ENCODE results near the gene BORCS5.

BORCS5 gene

GRCh38 chr12:12436831-12437345 lies 80.0 kb downstream of the BORCS5 start:
- DNase-seq = no peak

DNA sequence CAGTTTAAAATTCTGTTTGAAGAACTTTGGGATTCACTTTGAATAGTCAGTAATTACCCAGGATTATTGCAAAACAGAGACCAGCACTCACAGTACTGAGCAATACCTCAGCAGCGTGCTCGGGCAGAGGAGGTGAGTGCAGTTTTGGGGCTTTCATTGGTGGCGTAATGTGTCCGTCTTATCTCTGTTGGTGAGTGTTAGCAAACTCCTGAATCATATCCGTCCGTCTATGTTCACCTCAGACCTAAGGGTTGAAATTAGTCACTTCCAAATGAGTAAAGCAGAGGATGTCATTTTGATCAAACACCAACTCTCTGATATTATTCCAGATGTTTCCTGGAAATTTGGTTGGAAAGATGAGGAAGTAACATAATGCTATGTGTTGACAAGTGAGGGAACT lies 82.8 kb downstream of the BORCS5 start:
- DNase-seq = no peak

- DNase-seq = no peak
Observed at GRCh38 chr12:12440784-12441428, 84.0 kb downstream of the BORCS5 start.

DNA sequence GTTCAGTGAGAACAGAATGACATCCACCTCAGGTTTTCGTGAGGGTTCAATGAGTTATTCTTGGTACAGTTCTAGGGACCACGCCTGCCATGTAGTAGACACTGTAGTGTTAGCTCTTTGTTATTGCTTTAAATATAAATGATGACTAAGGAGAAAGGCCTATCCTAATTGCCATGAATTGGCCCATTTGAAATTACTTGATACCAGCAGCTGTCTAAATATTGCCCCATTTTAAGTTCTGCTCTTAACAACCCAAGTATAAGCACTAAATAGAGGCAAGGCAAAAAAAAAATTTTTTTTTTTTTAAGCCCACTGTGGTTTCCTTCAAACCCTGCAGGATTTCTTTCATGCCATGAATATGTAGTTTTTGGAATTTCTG lies 84.5 kb downstream of the BORCS5 start:
- no peak for DNase-seq

DNA sequence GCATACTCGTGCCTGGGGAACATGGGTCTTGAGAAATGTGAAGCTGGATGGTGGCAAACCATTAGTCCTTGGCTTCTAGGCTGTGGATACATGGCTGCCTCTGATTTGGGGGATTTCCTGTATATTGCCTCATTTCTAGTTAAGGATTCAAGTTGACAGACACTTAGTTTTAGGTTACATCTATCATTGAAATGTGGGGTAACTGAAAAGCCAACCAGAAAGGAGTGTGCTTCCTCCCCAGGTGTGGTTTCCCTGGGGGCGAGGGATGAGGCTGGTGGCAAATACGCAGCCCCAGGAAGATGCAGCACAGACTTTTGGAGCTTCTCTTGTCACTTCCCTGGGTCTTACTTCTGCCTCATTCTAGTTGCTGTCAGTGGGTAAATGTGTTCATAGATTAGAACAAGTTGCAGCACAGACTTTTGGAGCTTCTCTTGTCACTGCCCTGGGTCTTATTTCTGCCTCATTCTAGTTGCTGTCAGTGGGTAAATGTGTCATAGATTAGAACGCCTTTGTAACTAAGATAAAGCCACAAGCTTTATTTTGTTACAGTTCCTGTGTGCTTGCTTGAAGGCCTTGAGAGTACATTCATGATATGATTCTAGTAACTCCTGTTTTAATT lies 85.1 kb downstream of the BORCS5 start:
- peak; percentile 22 for DNase-seq

- DNase-seq = no peak
Observed at GRCh38 chr12:12442548-12443071, 85.7 kb downstream of the BORCS5 start.

DNA sequence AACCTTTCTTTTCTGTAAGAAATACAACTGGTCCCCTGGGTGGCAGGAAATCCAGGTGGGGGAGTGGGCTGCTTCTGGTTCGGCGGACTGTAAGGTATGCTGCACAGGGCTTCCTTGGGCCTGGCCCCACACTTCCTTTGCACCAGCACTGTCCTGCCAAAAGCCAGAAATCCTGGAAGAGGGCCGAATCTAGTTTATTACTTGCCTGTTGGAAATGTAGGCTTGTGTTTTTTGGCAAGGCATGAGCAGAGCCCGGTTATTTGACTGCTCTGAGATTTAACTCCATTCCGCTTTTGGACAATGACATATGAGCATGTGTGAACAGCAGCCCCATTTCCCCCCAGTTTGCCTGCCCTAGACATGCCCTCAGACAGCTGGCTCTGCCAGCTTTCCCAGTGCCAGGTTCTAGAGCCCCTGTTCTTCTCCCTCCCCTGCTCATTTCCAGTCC lies 86.6 kb downstream of the BORCS5 start:
- DNase-seq = no peak

DNA sequence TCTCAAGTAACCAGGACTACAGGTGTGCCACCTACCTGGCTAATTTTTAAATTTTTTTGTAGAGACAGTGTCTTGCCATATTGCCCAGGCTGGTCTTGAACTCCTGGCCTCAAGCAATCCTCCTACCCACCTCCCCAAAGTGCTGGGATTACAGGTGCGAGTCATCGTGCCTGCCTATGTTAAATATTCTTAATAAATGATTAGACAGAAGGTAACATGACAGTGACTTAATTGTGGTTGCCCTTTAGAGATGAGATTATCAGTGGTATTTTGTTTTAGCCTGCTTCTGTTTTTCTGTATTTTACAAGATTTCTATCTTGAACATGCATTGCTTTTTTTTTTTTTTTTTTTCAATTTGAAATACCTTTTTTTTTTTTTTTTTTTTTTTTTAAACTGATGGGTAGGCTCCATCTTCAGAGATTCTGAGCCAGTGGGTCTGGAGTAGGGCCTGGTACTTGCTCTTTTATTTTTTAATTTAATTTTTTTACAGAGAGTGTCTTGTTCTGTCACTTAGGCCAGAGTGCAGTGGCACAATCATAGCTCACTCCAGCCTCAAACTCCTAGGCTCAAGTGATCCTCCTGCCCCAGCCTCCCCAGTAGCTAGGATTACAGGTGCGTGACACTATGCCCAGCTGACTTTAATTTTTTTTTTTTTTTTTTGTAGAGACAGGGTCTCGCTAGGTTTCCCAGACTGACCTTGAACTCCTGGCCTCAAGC lies 88.4 kb downstream of the BORCS5 start:
- DNase-seq = no peak

GRCh38 chr12:12445882-12446181 lies 89.0 kb downstream of the BORCS5 start:
- DNase-seq = no peak

DNA sequence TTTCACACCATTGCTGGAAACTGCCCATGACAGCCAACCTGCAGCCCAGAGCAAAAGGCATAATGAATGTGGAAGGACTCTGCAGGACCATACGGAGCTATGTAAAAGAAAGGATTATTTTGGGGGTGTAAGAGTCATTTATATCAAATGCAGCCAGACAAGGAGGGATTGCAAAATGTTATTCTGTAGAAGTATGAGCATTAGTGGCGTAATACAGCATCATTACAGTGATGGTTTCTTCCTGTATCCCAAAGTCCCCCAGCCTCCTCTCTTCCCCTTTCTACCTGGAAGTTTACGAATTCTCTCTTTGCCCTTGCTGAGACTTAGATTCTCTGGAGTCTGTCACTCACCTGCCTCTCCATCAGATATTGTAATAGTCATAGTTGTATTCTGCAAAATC lies 89.9 kb downstream of the BORCS5 start:
- no peak for DNase-seq

DNA sequence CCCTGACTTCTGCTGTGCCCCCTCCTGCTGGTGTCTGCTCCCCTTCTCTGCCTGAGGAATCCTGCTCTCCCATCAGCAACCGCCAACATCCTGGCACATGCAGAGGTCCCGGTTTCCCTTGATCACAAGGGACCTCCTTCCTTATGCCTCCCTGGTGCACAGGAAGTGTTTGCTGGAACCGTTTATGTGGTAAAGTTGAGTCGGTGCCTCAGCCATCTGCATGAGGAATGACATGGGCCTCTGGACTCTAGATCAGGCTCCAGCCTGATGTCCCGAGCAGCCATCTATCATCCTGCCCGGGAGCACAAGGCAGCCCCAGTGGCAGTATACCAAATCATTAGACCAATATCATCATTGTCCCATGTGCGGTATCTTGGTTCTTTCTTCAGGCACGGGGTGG lies 90.4 kb downstream of the BORCS5 start:
- no peak for DNase-seq

- no peak for DNase-seq
Observed at GRCh38 chr12:12447837-12448236, 91.0 kb downstream of the BORCS5 start.

- DNase-seq = no peak
Observed at GRCh38 chr12:12449533-12450025, 92.7 kb downstream of the BORCS5 start.

GRCh38 chr12:12450043-12450471 lies 93.2 kb downstream of the BORCS5 start:
- DNase-seq = no peak

DNA sequence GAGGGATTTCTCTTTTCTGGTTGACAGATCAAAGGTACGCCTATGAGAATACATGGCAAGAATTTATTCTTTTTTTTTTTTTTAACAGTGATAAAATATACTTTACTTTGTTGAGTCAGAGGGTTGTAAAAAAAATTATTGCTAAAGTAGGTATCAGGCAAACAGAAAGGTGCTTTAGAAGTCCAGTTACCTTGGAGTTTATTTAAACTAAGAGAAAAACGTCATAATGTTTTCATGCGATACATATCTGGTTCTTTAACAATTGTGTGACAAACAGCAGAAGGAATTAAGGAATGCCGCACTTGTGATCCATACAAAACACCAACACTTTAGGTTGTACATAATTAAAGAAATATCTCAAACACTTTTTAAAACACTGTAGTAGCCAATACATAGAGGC lies 94.2 kb downstream of the BORCS5 start:
- DNase-seq = no peak

DNA sequence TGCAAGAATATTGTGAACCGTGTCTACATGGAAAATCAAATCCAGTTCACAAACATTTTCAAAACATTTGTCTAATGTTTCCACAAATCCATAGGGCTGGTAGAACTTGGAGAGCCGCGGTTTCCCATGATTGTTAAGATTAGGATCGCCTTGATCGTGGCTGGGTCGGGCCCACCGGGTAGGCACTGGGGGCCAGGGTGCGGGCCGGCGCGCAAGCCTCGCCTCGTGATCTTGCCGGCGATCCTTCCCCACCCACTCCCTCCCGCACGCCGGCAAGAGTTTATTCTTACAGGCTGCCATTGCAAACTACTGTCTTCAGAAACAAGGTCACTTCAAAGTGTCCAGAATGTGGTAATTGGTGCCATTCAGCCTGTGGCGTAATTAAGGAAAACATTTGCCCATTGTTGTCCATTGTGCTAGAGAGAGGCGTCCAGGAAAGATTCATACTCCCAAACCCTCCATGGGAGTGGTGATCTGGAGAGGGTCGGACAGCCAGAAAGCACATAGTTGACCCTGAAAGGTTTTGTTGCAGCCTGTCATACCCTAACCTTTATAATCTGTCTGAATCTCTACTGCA lies 95.5 kb downstream of the BORCS5 start:
- DNase-seq = no peak

DNA sequence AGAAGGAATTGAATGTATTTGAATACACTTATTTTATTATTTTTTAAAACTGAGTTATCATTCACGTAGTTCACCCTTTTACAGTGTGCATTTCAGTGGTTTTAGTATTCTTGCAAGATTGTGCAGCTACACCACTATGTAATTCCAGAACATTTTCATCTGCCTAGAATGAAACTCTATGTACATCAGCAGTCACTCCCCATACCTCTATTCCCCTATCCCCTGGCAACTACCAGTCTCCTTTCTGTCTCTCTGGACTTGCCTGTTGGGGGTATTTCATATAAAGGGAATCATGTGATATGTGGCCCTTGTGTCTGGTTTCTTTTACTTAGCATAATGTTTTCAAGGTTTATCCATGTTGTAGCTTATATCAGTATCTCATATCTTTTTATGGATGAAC lies 96.8 kb downstream of the BORCS5 start:
- no peak for DNase-seq

DNA sequence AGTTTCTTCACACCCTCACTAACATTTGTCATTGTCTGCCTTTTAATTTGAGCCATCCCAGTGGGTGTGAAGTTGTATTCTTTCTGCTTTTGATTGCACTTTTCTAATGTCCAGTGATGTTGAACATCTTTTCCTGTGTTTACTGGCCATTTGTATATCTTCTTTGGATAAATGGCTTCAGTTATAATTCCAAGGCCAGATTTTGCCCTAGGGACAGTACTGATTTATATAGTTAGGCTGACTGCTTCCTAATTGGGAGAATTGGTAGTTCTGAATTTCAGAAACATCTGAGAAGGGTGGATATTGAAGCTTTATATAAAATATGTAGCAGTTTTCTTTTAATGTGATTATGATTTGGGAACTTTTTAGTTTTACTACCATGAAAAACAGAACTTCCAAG lies 97.4 kb downstream of the BORCS5 start:
- DNase-seq = no peak

DNA sequence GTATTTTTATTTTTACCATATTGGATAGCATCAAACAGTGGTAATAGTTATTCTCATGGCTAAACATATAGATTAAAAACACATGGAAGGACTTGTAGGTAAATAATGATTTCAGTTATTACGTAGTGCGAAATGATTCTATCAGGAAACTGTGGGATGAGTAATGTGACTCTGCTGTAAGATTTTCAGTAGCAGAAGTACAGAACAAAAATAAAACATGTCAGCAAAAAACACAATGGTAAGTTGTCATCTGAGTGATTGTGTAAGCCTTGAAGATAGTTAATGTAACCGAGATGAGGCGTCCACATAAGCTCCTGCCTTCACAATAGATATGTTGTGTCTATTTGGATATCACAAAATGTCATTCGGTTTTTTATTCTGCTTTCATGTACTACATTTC lies 99.8 kb downstream of the BORCS5 start:
- DNase-seq = no peak

DNA sequence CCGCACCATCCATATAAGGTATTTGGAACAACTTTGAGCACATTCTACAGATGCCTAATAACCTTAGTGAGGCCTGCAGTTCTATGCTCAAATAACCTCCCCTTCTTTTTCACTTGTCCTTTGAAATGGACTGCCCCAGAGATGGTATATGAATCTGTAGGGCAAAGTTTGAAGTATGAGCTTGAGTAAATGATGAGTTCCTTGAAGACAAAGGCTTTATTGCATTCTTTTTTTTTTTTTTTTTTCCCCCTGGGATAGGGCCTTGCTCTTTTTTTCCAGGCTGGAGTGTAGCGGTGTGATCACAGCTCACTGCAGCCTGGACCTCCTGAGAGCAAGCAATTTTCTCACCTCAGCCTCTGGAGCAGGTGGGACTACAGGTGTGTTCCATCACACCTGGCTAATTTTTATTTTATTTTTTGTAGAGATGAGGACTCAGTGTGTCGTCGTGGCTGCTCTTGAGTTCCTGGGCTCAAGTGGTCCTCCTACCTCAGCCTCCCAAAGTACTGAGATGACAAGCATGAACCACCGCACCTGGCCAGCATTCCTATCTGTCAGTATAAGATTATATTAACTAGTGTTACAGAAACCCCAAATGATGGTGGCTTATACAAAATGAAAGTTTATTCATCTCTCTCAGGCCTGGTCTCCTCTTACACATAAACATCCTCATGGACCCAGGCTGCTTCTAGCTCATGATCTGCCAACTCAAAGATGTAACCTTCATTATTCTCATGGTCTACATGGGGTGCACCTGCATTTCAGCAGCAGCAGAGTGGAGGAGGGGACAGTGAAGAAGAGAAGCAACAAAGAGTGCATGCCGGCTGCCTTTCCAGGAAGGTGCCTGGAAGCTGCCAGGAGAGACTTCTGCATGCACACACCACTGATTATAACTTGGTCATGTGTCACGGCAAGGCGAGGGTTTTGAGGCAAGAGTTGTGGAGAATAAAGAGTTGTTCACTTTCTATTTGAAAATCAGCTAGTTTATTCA lies 104.4 kb downstream of the BORCS5 start:
- DNase-seq = no peak

DNA sequence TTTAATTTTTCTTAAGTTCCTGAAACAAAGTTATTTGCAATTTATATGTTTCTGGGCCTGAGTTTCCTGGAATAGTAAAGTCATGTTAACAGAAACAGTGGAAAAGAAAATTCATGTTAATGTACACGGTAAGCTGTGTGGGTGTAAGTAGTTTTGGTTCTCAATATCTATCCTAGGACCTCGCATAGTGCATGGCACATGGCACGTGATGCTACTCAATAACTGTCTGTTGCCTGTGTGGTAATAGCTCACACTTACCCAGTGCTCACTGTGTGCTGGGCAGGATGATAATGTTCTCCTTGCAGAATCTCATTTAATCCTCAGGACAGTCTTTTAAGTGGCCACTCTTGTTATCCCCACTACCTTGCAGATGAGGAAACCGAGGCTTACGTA lies 105.0 kb downstream of the BORCS5 start:
- no peak for DNase-seq

- no peak for DNase-seq
Observed at GRCh38 chr12:12465522-12465921, 108.6 kb downstream of the BORCS5 start.

Measured in NK-92 treated with Interleukin-12 subunit alpha and Interleukin-12 subunit beta, amount 100 ng/mL, for 24 hours (cell line).